Esophagus squamous epithelium (tissue), 5 donors: ENCODE data around the gene MAGEA9B. TPM values are rescaled to one million over a fixed set of nuclear protein-coding genes. Genes with fewer than 3 reads are reported as not detected.
"Not testable (repeated sequence)": the region's sequence is repeated elsewhere in the genome, so short reads cannot be mapped to it uniquely, and the experiment has no call there.

Experiments used
- DNase-seq: peaks from one replicate; lab custom pipeline; 2025; lab: John Stamatoyannopoulos, UW
- H3K27ac ChIP-seq, 4 donors: fragments of 200-600 bp; sonication (generic); one replicate each; pipeline ENCODE4 v1.5.1; 2016 to 2019; ENCODE audit warnings: mild to moderate bottlenecking in 1 of 4
- H3K27me3 ChIP-seq, 4 donors: fragments of 200-600 bp; sonication (generic); 1 replicate in 3 of 4; 2 replicates in 1 of 4; pipeline versions ENCODE4 v1.5.1 to v1.6.0; 2017 to 2021; ENCODE audit warnings: antibody characterized with exemption in 1 of 4
- H3K36me3 ChIP-seq, 3 donors: fragments of 200-600 bp; sonication (generic); one replicate each; pipeline ENCODE4 v1.5.1; 2016 to 2019
- H3K4me1 ChIP-seq, 3 donors: fragments of 200-600 bp; sonication (generic); one replicate each; pipeline ENCODE4 v1.5.1; 2017 to 2019
- H3K4me3 ChIP-seq, 4 donors: fragments of 200-600 bp; sonication (generic); 1 replicate in 3 of 4; 2 replicates in 1 of 4; pipeline ENCODE4 v1.5.1; 2016 to 2019; ENCODE audit warnings: mild to moderate bottlenecking in 2 of 4, moderate library complexity in 1 of 4
- H3K9me3 ChIP-seq, 3 donors: fragments of 200-600 bp; sonication (generic); one replicate each; pipeline ENCODE4 v1.5.1; 2016 to 2019
- CTCF ChIP-seq, 6 experiments: fragments of 450-650 bp in 4 of 6; fragments of 200-600 bp in 2 of 6; sonication (generic) in 2 of 6; IDR thresholded peaks; one replicate each; pipeline ENCODE4 v1.5.1; 2016 to 2019; ENCODE audit warnings: antibody characterized with exemption in 6 of 6, mild to moderate bottlenecking in 4 of 6, moderate library complexity in 4 of 6
- POLR2A ChIP-seq, 4 donors: fragments of 450-650 bp; IDR thresholded peaks; one replicate each; pipeline ENCODE4 v1.6.1; 2017; ENCODE audit warnings: antibody characterized with exemption in 4 of 4, mild to moderate bottlenecking in 4 of 4, moderate library complexity in 3 of 4
- WGBS, 2 donors: methylation state at CpG; one replicate each; pipeline ENCODE4 v1.1.5; 2018; 5-methylcytosine and 5-hydroxymethylcytosine counted together
- intact Hi-C: fragments of 100-400 bp; cut with DNase I; formaldehyde crosslinking; loops from one replicate; pipeline ENCODE4 v1.15.0; 2022
- total RNA-seq, 4 donors: library from RNA; depleted of rRNA; stranded (reverse); fragments of >200 nt; gene quantifications; one replicate each; pipeline ENCODE4 v1.1.0, GENCODE V29; 2016
- donor health status: DM: yes; HTN: yes; CAD: no.

The MAGEA9B gene
- total RNA-seq, 4 donors from 2014 or later = not detected

GRCh38 chrX:149567621-149568417 is 19.4 kb downstream of the MAGEA9B start:
- H3K36me3 ChIP-seq = no peaks in the 10 kb centered on the region
- H3K4me3 ChIP-seq = no peak overlapping the region
- DNase-seq = no peak
- TF ChIP-seq CTCF (IDR thresholded peaks at IDR 0.05) (no peak), POLR2A (IDR thresholded peaks at IDR 0.05) (no peak)
- H3K4me1 ChIP-seq = no peaks in the 10 kb centered on the region
- H3K27me3 ChIP-seq = no peaks in the 10 kb centered on the region
- no peak overlapping the region for H3K27ac ChIP-seq
- intact Hi-C loops = loop anchor here (10.0 kb wide), 1 partner anchor 67 kb away; the partner anchor contains the start of gene TMEM185A
- 72 to 86% methylated on average over 6 of the region's 7 CpGs for WGBS, 2 donors
- no peaks in the 10 kb centered on the region for H3K9me3 ChIP-seq

DNA sequence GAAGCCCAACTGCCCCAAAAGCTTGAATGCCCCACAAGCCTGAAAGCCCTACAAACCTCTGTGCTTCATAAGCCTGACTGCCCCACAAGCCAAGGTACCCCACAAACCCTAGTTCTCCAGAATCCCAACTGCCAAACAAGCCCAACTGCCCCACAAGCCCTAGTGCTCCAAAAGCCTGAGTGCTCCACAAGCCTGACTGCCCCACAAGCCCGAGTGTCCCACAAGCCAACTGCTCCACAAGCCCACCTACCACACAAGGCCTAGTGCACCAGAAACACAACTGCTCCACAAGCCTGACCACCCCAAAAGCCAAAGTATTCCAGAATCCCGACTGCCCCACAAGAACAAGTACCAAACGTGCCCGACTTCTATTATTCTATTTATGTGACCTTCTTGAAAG is 23.9 kb downstream of the MAGEA9B start:
- H3K27ac ChIP-seq = no peak overlapping the region
- no peaks in the 10 kb centered on the region for H3K27me3 ChIP-seq
- intact Hi-C loops = loop anchor here (10.0 kb wide), 1 partner anchor 71 kb away; the partner anchor contains the start of gene TMEM185A
- H3K36me3 ChIP-seq = no peaks in the 10 kb centered on the region
- DNase-seq = no peak
- no peak for TF ChIP-seq POLR2A (IDR thresholded peaks at IDR 0.05)
- TF ChIP-seq CTCF (IDR thresholded peaks at IDR 0.05) = no peak
- no peaks in the 10 kb centered on the region for H3K4me1 ChIP-seq
- no peak overlapping the region for H3K4me3 ChIP-seq
- WGBS, 2 donors = 73 to 100% methylated on average over 2 to 4 of the region's 4 CpGs
- H3K9me3 ChIP-seq = no peaks in the 10 kb centered on the region

- H3K27me3 ChIP-seq, H3K36me3 ChIP-seq, intact Hi-C loops, H3K9me3 ChIP-seq, H3K27ac ChIP-seq, DNase-seq, H3K4me3 ChIP-seq, H3K4me1 ChIP-seq: not testable (repeated sequence)
- no CpG with 5 or more reads among the region's 4 CpGs for WGBS, 2 donors
Measured at GRCh38 chrX:149555251-149555650, 32.0 kb downstream of the MAGEA9B start.

GRCh38 chrX:149551939-149552248 is 35.4 kb downstream of the MAGEA9B start:
- DNase-seq, H3K4me3 ChIP-seq, H3K4me1 ChIP-seq, H3K27ac ChIP-seq, H3K36me3 ChIP-seq, H3K27me3 ChIP-seq, intact Hi-C loops, H3K9me3 ChIP-seq: not testable (repeated sequence)
- WGBS, 2 donors = 100% methylated on average over 1 of the region's 6 CpGs; no CpG with 5 or more reads in 1 of the 2 donors

- H3K27me3 ChIP-seq, DNase-seq, H3K36me3 ChIP-seq, H3K27ac ChIP-seq, H3K4me1 ChIP-seq, H3K4me3 ChIP-seq, intact Hi-C loops, H3K9me3 ChIP-seq: not testable (repeated sequence)
- no CpG with 5 or more reads among the region's 4 CpGs for WGBS, 2 donors
Measured at GRCh38 chrX:149551245-149551938, 35.9 kb downstream of the MAGEA9B start.

DNA sequence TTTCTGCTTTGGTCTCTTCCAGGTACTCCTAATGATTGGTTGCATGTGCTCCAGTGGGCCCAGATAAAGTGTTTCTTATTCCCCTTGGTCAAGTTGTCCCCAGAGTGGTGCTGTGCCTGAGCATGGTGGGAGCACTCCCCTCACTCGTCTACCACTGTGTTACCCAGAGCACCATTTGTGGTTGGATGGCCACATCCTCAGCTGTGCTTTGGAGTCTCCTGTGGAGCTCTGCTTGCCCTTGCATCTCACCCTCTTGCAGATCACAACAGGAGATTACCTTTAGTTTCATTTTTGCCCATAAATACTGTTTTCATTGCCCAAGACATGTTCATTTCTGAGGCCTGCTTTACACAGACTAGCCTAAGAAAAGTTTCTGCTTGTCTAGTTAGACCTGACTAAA is 36.8 kb downstream of the MAGEA9B start:
- WGBS, 2 donors = 75 to 83% methylated on average over 1 of the region's 1 CpG
- H3K27ac ChIP-seq, intact Hi-C loops, H3K4me3 ChIP-seq, H3K36me3 ChIP-seq, DNase-seq, H3K9me3 ChIP-seq, H3K27me3 ChIP-seq, H3K4me1 ChIP-seq: not testable (repeated sequence)

DNA sequence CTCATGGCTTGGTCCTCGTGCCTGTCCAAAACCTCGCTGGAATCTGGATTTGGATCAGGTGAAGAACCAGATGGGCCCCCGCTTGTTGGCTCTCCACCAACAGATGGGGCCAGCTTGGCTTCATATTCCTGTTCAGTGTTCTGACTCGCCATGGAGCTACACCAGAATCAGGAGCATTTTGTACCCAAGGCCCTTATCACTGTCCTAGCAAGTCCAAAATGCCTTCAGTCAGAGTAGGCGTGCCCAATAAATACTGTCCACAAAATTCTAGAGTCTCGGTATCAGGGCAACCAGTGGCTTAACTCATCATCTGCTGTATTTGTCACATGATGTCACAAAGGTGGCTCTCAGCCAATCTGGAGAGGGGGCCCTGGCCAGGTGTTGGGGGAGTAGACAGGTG is 37.6 kb downstream of the MAGEA9B start, which contains the start of gene HSFX3:
Gene HSFX3, minus strand, starts transcription at position 224 of the 400 bp plus-strand sequence. Its CDS starts 72 bp downstream, at position 152.
- intact Hi-C loops, H3K27me3 ChIP-seq, H3K27ac ChIP-seq, H3K4me3 ChIP-seq, H3K9me3 ChIP-seq, H3K36me3 ChIP-seq, DNase-seq, H3K4me1 ChIP-seq: not testable (repeated sequence)
- WGBS, 2 donors = no CpG with 5 or more reads among the region's 6 CpGs

DNA sequence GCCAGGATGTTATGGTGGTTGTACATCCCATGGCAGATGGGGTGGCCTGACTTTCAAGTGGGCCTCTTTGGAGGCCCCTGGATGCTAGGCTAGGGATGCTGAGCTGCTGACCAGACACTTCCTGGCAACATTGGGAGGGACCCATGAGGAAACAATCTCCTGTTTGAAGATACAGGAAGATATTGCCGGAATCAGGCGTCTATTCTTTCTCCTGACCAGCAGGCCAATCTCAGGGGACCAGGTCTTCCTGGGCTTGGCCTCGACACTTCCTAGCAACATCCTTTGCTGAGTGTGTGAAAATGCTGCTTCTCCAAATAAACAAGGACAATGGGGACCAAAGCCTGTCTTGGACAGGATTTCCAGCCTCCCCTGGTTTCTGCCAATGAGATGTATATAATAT is 39.5 kb downstream of the MAGEA9B start:
- H3K9me3 ChIP-seq, H3K4me1 ChIP-seq, DNase-seq, H3K4me3 ChIP-seq, H3K27me3 ChIP-seq, H3K36me3 ChIP-seq, H3K27ac ChIP-seq, intact Hi-C loops: not testable (repeated sequence)
- WGBS, 2 donors = no CpG with 5 or more reads among the region's 3 CpGs

DNA sequence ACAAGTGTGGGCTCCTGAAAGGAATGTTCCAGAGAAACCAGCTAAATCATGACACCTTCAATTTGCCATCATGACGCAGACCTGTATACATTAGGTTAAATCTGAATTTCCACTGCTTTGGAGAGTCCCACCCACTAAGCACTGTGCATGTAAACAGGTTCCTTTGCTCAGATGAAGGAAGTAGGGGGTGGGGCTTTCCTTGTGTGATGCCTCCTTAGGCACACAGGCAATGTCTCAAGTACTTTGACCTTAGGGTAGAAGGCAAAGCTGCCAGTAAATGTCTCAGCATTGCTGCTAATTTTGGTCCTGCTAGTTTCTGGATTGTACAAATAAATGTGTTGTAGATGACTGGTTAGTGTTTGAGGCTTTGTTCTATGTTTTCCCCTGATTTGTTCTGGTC is 40.3 kb downstream of the MAGEA9B start:
- H3K27me3 ChIP-seq, intact Hi-C loops, H3K27ac ChIP-seq, H3K4me1 ChIP-seq, DNase-seq, H3K9me3 ChIP-seq, H3K36me3 ChIP-seq, H3K4me3 ChIP-seq: not testable (repeated sequence)
- 80% methylated on average over 1 of the region's 1 CpG; no CpG with 5 or more reads in 1 of the 2 donors for WGBS, 2 donors

- intact Hi-C loops, DNase-seq, H3K9me3 ChIP-seq, H3K4me1 ChIP-seq, H3K27ac ChIP-seq, H3K36me3 ChIP-seq, H3K27me3 ChIP-seq, H3K4me3 ChIP-seq: not testable (repeated sequence)
- WGBS, 2 donors = 60% methylated on average over 3 of the region's 29 CpGs; no CpG with 5 or more reads in 1 of the 2 donors
Measured at GRCh38 chrX:149545545-149546543, 41.4 kb downstream of the MAGEA9B start.
